Breast epithelium (tissue), 4 donors: Measurements from ENCODE around the gene SLC12A1. TPM values are rescaled to one million over a fixed set of nuclear protein-coding genes. Genes with fewer than 3 reads are reported as not detected.

Experiments
- DNase-seq, 2 donors: peaks; one replicate each; pipeline ENCODE4 v3.0.0-alpha.2; 2019; ENCODE audit warnings: low spot score in 2 of 2
- H3K27ac ChIP-seq, 2 donors: fragments of 200-600 bp; sonication (generic) in 1 of 2; one replicate each; pipeline ENCODE4 v1.5.1; 2016 to 2019; ENCODE audit warnings: mild to moderate bottlenecking in 1 of 2
- H3K27me3 ChIP-seq, 2 donors: fragments of 200-600 bp; sonication (generic) in 1 of 2; one replicate each; pipeline versions ENCODE4 v1.5.1 to v1.6.0; 2017 to 2019; ENCODE audit warnings: control low read depth in 1 of 2, mild to moderate bottlenecking in 1 of 2
- H3K36me3 ChIP-seq: fragments of 200-600 bp; one replicate; pipeline ENCODE4 v1.5.1; 2019
- H3K4me1 ChIP-seq, 2 donors: fragments of 200-600 bp; sonication (generic); one replicate each; pipeline ENCODE4 v1.5.1; 2016 to 2019; ENCODE audit warnings: control low read depth in 1 of 2
- H3K4me3 ChIP-seq, 3 donors: fragments of 200-600 bp; sonication (generic); 1 replicate in 2 of 3; 2 replicates in 1 of 3; pipeline ENCODE4 v1.5.1; 2016 to 2019; ENCODE audit warnings: mild to moderate bottlenecking in 3 of 3, moderate library complexity in 2 of 3
- H3K9me3 ChIP-seq, 2 donors: fragments of 200-600 bp; sonication (generic) in 1 of 2; one replicate each; pipeline ENCODE4 v1.5.1; 2016 to 2019; ENCODE audit warnings: control low read depth in 1 of 2
- POLR2A ChIP-seq: fragments of 450-650 bp; IDR thresholded peaks from one replicate; pipeline ENCODE4 v1.6.1; 2016; ENCODE audit warnings: antibody characterized with exemption, mild to moderate bottlenecking, moderate library complexity
- POLR2AphosphoS5 ChIP-seq, 3 donors: sonication (generic); formaldehyde crosslinking; IDR thresholded peaks; one replicate each; pipeline ENCODE4 v1.6.1; 2017; ENCODE audit warnings: antibody characterized with exemption in 3 of 3
- intact Hi-C: fragments of 100-400 bp; cut with DNase I; formaldehyde crosslinking; loops from one replicate; pipeline ENCODE4 v1.15.1; 2023; ENCODE audit warnings: low total_unique reads
- total RNA-seq, 3 donors: library from RNA; depleted of rRNA; stranded (reverse); fragments of >200 nt; gene quantifications; one replicate each; pipeline ENCODE4 v1.1.0, GENCODE V29; 2016
- TF ChIP-seq, protein P1 (sequence below), 3 donors: fragments of 450-650 bp; IDR thresholded peaks; one replicate each; pipeline ENCODE4 v1.5.1; 2016 to 2017; ENCODE audit warnings: antibody characterized with exemption in 3 of 3, mild to moderate bottlenecking in 3 of 3, moderate library complexity in 3 of 3

SLC12A1 gene
- total RNA-seq = under 1 TPM in 1 of 3 donors, not detected in 2; under 0.01 TPM

DNA sequence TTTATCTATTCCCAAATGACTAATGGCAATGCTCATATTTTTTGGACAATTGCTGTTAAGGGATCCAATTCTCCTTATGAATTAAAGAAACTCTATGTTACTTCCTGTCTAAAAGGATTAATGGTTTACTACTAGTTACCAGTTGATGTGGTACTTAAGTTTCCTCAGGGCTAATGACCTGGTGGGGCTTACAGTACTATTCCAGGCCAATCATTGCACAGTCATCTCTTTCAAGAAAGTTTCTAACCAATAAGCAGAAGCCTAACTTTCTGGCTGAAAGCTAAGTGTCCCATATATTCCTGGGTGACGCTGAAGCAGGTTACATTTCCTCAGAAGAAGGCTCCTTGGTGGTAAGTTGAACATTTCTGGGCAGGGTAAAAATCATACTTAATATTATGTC lies at the start of gene SLC12A1:
Gene SLC12A1, plus strand, starts transcription at position 322 of the 400 bp plus-strand sequence. CDS start 1,418 bp downstream, outside the sequence.
- intact Hi-C loops = loop anchor here (2.0 kb wide), 1 partner anchor 43 kb away; no protein-coding TSS in a partner anchor
- TF ChIP-seq POLR2A (no peak), POLR2AphosphoS5 (IDR thresholded peaks at IDR 0.05) (no peak)
- TF ChIP-seq, protein P1, sequence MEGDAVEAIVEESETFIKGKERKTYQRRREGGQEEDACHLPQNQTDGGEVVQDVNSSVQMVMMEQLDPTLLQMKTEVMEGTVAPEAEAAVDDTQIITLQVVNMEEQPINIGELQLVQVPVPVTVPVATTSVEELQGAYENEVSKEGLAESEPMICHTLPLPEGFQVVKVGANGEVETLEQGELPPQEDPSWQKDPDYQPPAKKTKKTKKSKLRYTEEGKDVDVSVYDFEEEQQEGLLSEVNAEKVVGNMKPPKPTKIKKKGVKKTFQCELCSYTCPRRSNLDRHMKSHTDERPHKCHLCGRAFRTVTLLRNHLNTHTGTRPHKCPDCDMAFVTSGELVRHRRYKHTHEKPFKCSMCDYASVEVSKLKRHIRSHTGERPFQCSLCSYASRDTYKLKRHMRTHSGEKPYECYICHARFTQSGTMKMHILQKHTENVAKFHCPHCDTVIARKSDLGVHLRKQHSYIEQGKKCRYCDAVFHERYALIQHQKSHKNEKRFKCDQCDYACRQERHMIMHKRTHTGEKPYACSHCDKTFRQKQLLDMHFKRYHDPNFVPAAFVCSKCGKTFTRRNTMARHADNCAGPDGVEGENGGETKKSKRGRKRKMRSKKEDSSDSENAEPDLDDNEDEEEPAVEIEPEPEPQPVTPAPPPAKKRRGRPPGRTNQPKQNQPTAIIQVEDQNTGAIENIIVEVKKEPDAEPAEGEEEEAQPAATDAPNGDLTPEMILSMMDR (IDR thresholded peaks at IDR 0.05) = no peak
- Histone ChIP-seq H3K36me3 (no peaks in the 10 kb centered on the region), H3K4me3 (no peak within 1 kb of the TSS), H3K27ac (no peak within 1 kb of the TSS), H3K4me1 (no peaks in the 10 kb centered on the region), H3K9me3 (no peaks in the 10 kb centered on the region), H3K27me3 (no peaks in the 10 kb centered on the region)
- DNase-seq = no peak

DNA sequence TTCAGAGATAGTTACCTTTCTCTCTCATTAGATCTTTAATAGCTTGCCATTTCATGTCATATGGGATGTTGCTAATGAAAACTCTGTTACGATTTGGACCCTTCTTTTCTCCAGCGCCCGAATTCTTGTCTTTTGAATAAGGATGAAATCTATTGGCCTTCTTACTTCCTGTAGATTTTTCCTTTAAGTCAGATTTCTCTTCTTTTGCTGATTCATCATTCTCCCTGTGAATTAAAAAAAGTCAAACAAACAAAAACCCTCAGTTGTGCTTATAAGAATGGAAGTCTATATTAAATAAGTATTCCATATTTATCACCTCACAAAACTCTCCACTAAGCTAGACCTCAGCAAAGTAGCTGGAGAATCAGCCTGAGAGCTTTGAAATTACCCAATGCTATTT lies 37.5 kb upstream of the SLC12A1 start:
- Histone ChIP-seq H3K4me3 (no peak overlapping the region), H3K36me3 (no peaks in the 10 kb centered on the region), H3K4me1 (no peaks in the 10 kb centered on the region), H3K27me3 (no peaks in the 10 kb centered on the region), H3K9me3 (no peaks in the 10 kb centered on the region), H3K27ac (no peak overlapping the region)
- DNase-seq = no peak
- no peak for TF ChIP-seq POLR2AphosphoS5 (IDR thresholded peaks at IDR 0.05)
- TF ChIP-seq POLR2A = no peak
- TF ChIP-seq, protein P1 (IDR thresholded peaks at IDR 0.05) = no peak
- intact Hi-C loops = no loop called here

DNA sequence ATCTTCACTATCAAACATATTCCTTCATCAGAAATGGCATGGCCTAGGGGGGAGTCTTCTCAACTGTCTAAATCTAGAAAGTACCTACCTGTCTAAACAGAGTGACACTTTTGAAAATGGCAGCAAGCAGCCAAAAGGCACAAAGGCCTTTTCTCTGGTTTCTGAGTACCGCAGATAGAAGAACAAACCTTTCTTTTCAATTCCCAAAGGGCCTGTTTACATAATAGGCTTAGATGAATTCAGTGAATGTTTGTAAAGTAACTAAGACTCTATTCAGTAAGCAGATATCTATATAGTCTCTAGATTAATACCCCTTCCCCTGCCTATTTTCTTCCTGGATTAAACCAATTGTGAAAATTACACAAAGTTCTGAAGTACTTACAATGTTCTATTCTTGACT lies 35.1 kb upstream of the SLC12A1 start:
- H3K4me3 ChIP-seq = no peak overlapping the region
- no peaks in the 10 kb centered on the region for H3K36me3 ChIP-seq
- no peaks in the 10 kb centered on the region for H3K9me3 ChIP-seq
- no peak overlapping the region for H3K27ac ChIP-seq
- H3K27me3 ChIP-seq = no peaks in the 10 kb centered on the region
- no peaks in the 10 kb centered on the region for H3K4me1 ChIP-seq
- intact Hi-C loops = no loop called here
- no peak for DNase-seq
- TF ChIP-seq, protein P1 (IDR thresholded peaks at IDR 0.05) = no peak
- no peak for TF ChIP-seq POLR2A
- no peak for TF ChIP-seq POLR2AphosphoS5 (IDR thresholded peaks at IDR 0.05)

DNA sequence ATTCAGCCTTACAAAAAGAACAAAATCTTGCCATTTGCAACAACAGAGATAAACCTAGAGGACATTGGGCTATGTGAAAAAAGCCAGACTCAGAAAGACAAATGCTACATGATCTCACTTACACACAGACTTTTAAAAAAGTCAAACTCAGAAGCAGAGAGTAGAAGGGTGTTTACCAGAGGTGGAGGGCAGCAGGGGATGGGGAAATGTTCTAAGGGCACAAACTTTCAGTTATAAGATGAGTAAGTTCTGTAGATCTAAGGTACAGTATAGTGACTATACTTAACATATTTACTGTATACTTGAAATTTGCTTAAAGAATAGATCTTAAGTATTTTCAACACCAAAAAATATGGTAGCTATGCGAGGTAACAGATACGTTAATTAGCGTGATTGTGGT lies 31.0 kb upstream of the SLC12A1 start:
- H3K9me3 ChIP-seq = no peaks in the 10 kb centered on the region
- DNase-seq = no peak
- no peaks in the 10 kb centered on the region for H3K4me1 ChIP-seq
- H3K4me3 ChIP-seq = no peak overlapping the region
- H3K36me3 ChIP-seq = no peaks in the 10 kb centered on the region
- H3K27ac ChIP-seq = no peak overlapping the region
- TF ChIP-seq POLR2AphosphoS5 (IDR thresholded peaks at IDR 0.05) (no peak), POLR2A (no peak)
- TF ChIP-seq, protein P1 (IDR thresholded peaks at IDR 0.05) = no peak
- intact Hi-C loops = no loop called here
- no peaks in the 10 kb centered on the region for H3K27me3 ChIP-seq

DNA sequence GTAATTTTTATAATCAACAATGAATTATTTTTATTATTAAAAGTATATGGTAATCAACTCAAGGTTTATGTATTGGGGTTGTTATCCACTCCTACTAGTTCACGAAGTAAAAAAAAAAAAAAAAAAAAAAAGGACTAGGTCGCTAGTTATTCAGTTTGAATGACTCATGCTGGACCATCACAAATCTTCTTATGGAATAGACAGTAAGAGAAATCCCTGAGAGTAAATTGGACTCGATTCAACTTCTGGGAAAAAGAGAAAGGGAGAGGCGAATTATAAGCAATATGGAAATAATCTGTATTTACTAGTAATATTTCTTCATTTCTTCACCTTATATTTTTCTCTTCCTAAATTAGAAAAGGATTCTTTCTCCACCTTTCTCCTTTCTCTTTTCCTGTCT lies 30.0 kb upstream of the SLC12A1 start:
- H3K36me3 ChIP-seq = no peaks in the 10 kb centered on the region
- no peaks in the 10 kb centered on the region for H3K4me1 ChIP-seq
- no peaks in the 10 kb centered on the region for H3K27me3 ChIP-seq
- no peak for DNase-seq
- no peak overlapping the region for H3K4me3 ChIP-seq
- intact Hi-C loops = no loop called here
- no peak overlapping the region for H3K27ac ChIP-seq
- TF ChIP-seq, protein P1 (IDR thresholded peaks at IDR 0.05) = no peak
- TF ChIP-seq POLR2A (no peak), POLR2AphosphoS5 (IDR thresholded peaks at IDR 0.05) (no peak)
- no peaks in the 10 kb centered on the region for H3K9me3 ChIP-seq
